Aortic smooth muscle cell (primary cell): ENCODE data around the gene EMD. TPM values are rescaled to one million over a fixed set of nuclear protein-coding genes. Genes with fewer than 3 reads are reported as not detected.

Experiments used
- total RNA-seq: library from RNA; depleted of rRNA; stranded (reverse); fragments of >200 nt; gene quantifications from 2 replicates; pipeline ENCODE4 v1.2.3, GENCODE V29; 2014

EMD gene
- total RNA-seq: 24.4 and 27.7 TPM in 2 replicates

GRCh38 chrX:154378799-154379568 is at the start of gene EMD:
EMD (plus strand) TSS chrX:154379295; CDS start chrX:154379485, 190 bp downstream.

DNA sequence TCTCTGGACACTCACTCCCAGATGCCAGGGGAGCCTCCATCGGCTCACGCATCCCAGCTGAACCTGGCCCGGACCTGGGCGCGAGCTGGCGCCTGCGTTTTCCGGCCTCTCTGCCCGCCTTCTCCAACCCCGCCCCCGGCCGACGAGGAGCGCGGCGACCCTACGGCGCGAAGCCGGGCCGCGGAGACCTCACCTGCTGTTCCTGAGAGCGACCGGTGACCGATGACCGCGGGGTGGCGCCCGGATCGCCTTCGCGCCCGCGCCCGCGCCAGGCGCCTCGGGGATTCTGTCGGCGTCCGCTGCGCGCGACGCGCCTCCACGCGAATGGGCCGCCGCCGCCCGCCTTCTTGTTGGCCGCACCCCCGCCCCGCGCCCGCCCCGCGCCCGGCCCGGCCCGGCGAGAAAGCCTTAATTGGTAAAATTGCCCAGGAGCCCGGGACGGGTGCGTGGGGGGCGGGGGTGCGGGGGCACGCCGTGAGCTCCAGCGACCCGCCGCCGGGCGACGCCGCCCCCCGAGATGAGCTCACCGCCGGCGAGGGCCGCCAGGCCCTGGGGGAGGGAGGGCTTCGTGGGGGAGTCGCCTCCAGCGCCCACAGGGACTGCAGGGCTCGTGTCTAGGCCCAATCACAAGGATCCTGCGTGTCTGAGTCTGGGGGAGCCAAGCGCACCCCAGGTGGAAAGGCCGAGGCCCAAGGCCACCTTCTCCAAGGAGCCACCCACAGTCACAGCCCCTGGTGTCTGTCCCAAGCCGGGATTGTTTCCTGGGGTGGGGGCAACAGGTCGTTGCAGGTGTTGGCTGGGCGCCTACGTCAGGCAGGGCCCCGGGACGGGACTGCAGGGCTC is 4.6 kb upstream of the EMD start, which contains the start of gene FLNA:
Gene FLNA, minus strand, starts transcription at position 322 of the 843 bp plus-strand sequence. CDS start 3,389 bp downstream, outside the sequence.

GRCh38 chrX:154397888-154398667 is 19.0 kb downstream of the EMD start, which contains the start of gene RPL10:
RPL10 (plus strand) TSS chrX:154398377; CDS start chrX:154398520, 143 bp downstream.

DNA sequence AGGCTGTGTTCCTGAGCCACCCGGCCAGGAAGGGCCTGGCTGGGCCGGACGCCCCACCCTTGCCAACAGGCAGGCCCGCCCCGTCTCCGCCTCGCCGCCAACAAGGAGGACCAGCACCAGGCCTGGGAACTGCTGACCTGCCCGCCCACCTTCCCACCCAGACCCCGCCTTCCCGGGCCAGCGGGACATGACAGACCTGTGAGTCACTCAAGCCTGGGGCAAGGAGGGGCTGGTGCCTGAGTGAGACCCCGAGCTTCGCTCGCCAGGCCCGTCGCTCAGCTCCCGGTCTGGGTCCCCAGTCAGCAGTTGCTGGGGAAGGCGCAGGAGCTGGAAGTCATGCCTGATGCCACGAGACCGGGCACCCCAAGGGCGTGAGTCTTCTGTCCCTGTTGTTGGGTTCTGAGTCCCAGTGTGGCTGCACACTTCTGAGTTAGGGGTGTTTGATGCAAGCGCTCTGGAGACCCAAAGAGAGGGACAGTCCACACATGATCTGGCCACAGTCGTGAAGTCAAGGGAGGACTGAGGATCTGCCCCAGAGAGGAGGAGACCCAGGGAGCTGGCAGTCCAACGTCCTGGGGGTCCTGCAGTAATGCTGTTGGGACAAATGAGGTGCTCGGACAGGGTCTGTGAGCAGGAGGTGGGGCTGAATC is 30.3 kb downstream of the EMD start, which contains the start of gene DNASE1L1:
Gene DNASE1L1, minus strand, starts transcription at position 33 of the 650 bp plus-strand sequence. CDS start 3,686 bp downstream, outside the sequence.

GRCh38 chrX:154428176-154429171 is 49.4 kb downstream of the EMD start, which contains the start of gene ATP6AP1:
ATP6AP1 (plus strand) TSS chrX:154428677; CDS start chrX:154428693, 16 bp downstream.

Other genes starting within 250 kb of the EMD start
- not detected in 2 replicates for gene OPN1LW, start 235.1 kb upstream of the EMD start, total RNA-seq
- not detected in 2 replicates for gene OPN1MW, start 196.7 kb upstream of the EMD start, total RNA-seq
- not detected in 2 replicates for gene OPN1MW2, start 159.5 kb upstream of the EMD start, total RNA-seq
- not detected in 2 replicates for gene OPN1MW3, start 121.7 kb upstream of the EMD start, total RNA-seq
- not detected in 2 replicates for gene TEX28, start 84.2 kb upstream of the EMD start, total RNA-seq
- not detected in 2 replicates for gene TKTL1, start 83.5 kb upstream of the EMD start, total RNA-seq
- 2,321 and 2,651 TPM in 2 replicates for gene FLNA, start 4.7 kb upstream of the EMD start, total RNA-seq
- gene RPL10, start 19.1 kb downstream of the EMD start, total RNA-seq: 2,053 and 2,384 TPM in 2 replicates
- gene DNASE1L1, start 30.0 kb downstream of the EMD start, total RNA-seq: 128 and 141 TPM in 2 replicates
- 13.3 and 16.0 TPM in 2 replicates for gene TAFAZZIN, start 32.2 kb downstream of the EMD start, total RNA-seq
- 55.6 and 70.9 TPM in 2 replicates for gene ATP6AP1, start 49.4 kb downstream of the EMD start, total RNA-seq
- gene GDI1, start 57.9 kb downstream of the EMD start, total RNA-seq: 90.6 and 111 TPM in 2 replicates
- gene FAM50A, start 64.8 kb downstream of the EMD start, total RNA-seq: 107 and 133 TPM in 2 replicates
- 20.3 and 22.1 TPM in 2 replicates for gene PLXNA3, start 79.0 kb downstream of the EMD start, total RNA-seq
- 14.2 and 20.3 TPM in 2 replicates for gene LAGE3, start 100.0 kb downstream of the EMD start, total RNA-seq
- gene UBL4A, start 107.3 kb downstream of the EMD start, total RNA-seq: 35.7 and 43.7 TPM in 2 replicates
- 15.9 and 16.5 TPM in 2 replicates for gene SLC10A3, start 111.3 kb downstream of the EMD start, total RNA-seq
- 29.7 and 31.0 TPM in 2 replicates for gene FAM3A, start 136.9 kb downstream of the EMD start, total RNA-seq
- gene G6PD, start 167.6 kb downstream of the EMD start, total RNA-seq: 73.5 and 79.2 TPM in 2 replicates
- gene IKBKG, start 168.3 kb downstream of the EMD start, total RNA-seq: 13.6 and 13.8 TPM in 2 replicates
- not detected in 2 replicates for gene CTAG1A, start 205.8 kb downstream of the EMD start, total RNA-seq
- gene CTAG1B, start 240.0 kb downstream of the EMD start, total RNA-seq: not detected in 2 replicates